ENCODE data around the gene MCMBP. TPM values are rescaled to one million over a fixed set of nuclear protein-coding genes. Genes with fewer than 3 reads are reported as not detected.

The MCMBP gene, protein sequence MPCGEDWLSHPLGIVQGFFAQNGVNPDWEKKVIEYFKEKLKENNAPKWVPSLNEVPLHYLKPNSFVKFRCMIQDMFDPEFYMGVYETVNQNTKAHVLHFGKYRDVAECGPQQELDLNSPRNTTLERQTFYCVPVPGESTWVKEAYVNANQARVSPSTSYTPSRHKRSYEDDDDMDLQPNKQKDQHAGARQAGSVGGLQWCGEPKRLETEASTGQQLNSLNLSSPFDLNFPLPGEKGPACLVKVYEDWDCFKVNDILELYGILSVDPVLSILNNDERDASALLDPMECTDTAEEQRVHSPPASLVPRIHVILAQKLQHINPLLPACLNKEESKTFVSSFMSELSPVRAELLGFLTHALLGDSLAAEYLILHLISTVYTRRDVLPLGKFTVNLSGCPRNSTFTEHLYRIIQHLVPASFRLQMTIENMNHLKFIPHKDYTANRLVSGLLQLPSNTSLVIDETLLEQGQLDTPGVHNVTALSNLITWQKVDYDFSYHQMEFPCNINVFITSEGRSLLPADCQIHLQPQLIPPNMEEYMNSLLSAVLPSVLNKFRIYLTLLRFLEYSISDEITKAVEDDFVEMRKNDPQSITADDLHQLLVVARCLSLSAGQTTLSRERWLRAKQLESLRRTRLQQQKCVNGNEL
- total RNA-seq (10 to 100 TPM; 47.4 to 47.9 TPM), polyA plus RNA-seq (ENCODE audit: insufficient read depth, low read depth, low replicate concordance) (42.3 TPM)
- long read RNA-seq, donor 1, full-length matches to known transcripts: 11 of 11 reads
- long read RNA-seq, donor 1, partial matches to known transcripts: 0 of 11 reads
- long read RNA-seq, donor 1, other reads (novel, unspliced or antisense): 0 of 11 reads
- long read RNA-seq, donor 2, full-length matches to known transcripts: 8 of 8 reads
- long read RNA-seq, donor 2, partial matches to known transcripts: 0 of 8 reads
- long read RNA-seq, donor 2, other reads (novel, unspliced or antisense): 0 of 8 reads

- intact Hi-C loops (cut with DNase I; ENCODE audit: low total_unique reads): no loop called here
- peaks cover 8% of the 10 kb centered on the region for H3K4me1 ChIP-seq
- H3K4me3 ChIP-seq: peak within 1 kb of the TSS; percentile 86 to 87
- no peak for DNase-seq
- no peaks in the 10 kb centered on the region for H3K9me3 ChIP-seq
- no peaks in the 10 kb centered on the region for H3K27me3 ChIP-seq
- no peaks in the 10 kb centered on the region for H3K36me3 ChIP-seq (ENCODE audit: low read depth, missing control alignments)
- 0% methylated on average over 42 of the region's 42 CpGs; no CpG with 5 or more reads in 1 of the 2 donors for WGBS, 2 donors
- TF ChIP-seq POLR2A (IDR thresholded peaks at IDR 0.05) (no peak), CTCF (IDR thresholded peaks at IDR 0.05) (no peak)
- peak within 1 kb of the TSS; percentile 86 to 90 for H3K27ac ChIP-seq
These were observed at the start of gene MCMBP for GRCh38 chr10:119872610-119872859. TSS of gene MCMBP (minus strand) at chr10:119872843. CDS start at chr10:119872584, 259 bp downstream.

- no peak for DNase-seq
- H3K27ac ChIP-seq: no peak overlapping the region
- TF ChIP-seq CTCF (IDR thresholded peaks at IDR 0.05) (no peak), POLR2A (IDR thresholded peaks at IDR 0.05) (no peak)
- no peaks in the 10 kb centered on the region for H3K4me1 ChIP-seq
- H3K9me3 ChIP-seq: no peaks in the 10 kb centered on the region
- intact Hi-C loops (cut with DNase I; ENCODE audit: low total_unique reads): no loop called here
- no peaks in the 10 kb centered on the region for H3K36me3 ChIP-seq (ENCODE audit: low read depth, missing control alignments)
- 80 to 94% methylated on average over 1 of the region's 1 CpG for WGBS, 2 donors
- no peaks in the 10 kb centered on the region for H3K27me3 ChIP-seq
- H3K4me3 ChIP-seq: no peak overlapping the region
These were observed 47.2 kb upstream of the MCMBP start for GRCh38 chr10:119919826-119920225.

DNA sequence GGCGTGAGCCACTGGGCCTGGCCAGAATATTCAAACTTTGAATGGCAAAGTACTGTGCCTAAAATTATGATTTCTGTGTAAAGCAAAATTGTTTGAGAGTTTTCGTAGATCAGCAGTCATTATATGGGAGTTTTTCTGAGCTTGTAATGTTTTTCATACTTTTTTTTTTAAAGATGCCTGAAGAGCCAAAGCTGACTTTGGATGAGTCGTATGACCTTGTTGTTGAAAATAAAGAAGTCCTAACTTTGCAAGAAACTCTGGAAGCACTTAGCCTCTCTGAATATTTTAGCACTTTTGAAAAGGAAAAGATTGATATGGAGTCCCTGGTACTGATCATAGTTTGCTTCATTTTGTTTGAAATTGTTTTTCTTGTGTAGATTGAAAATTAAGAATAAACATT is 46.6 kb upstream of the MCMBP start:
- WGBS, 2 donors: 86 to 88% methylated on average over 3 of the region's 3 CpGs
- Histone ChIP-seq H3K27ac (no peak overlapping the region), H3K36me3 (ENCODE audit: low read depth, missing control alignments) (no peaks in the 10 kb centered on the region), H3K4me1 (no peaks in the 10 kb centered on the region), H3K9me3 (no peaks in the 10 kb centered on the region), H3K4me3 (no peak overlapping the region), H3K27me3 (no peaks in the 10 kb centered on the region)
- TF ChIP-seq CTCF (IDR thresholded peaks at IDR 0.05): no peak
- TF ChIP-seq POLR2A (IDR thresholded peaks at IDR 0.05): no peak
- intact Hi-C loops (cut with DNase I; ENCODE audit: low total_unique reads): no loop called here
- DNase-seq: no peak

- Histone ChIP-seq H3K4me1 (no peaks in the 10 kb centered on the region), H3K27me3 (no peaks in the 10 kb centered on the region), H3K4me3 (no peak overlapping the region), H3K9me3 (no peaks in the 10 kb centered on the region), H3K36me3 (ENCODE audit: low read depth, missing control alignments) (no peaks in the 10 kb centered on the region), H3K27ac (no peak overlapping the region)
- no peak for DNase-seq
- intact Hi-C loops (cut with DNase I; ENCODE audit: low total_unique reads): no loop called here
- 69 to 83% methylated on average over 3 of the region's 3 CpGs for WGBS, 2 donors
- no peak for TF ChIP-seq CTCF (IDR thresholded peaks at IDR 0.05)
- no peak for TF ChIP-seq POLR2A (IDR thresholded peaks at IDR 0.05)
These were observed 45.1 kb upstream of the MCMBP start for GRCh38 chr10:119917777-119918176.

Measured in testis (tissue), 5 donors.